HG03097 (cell line): ENCODE results near the gene MAGEE2.
"Not testable (repeated sequence)": the region's sequence is repeated elsewhere in the genome, so short reads cannot be mapped to it uniquely, and the experiment has no call there.

Experiments
- ATAC-seq: cut with Tn5 transposase; IDR thresholded peaks from one replicate; pipeline ENCODE4 v1.9.1; 2021; ENCODE audit not compliant: unreplicated experiment, low FRiP score

MAGEE2 gene

GRCh38 chrX:75784680-75785491 lies at the start of gene MAGEE2:
TSS of gene MAGEE2 (minus strand) at chrX:75785254. CDS start at chrX:75785051, 203 bp downstream.
- ATAC-seq: no peak

DNA sequence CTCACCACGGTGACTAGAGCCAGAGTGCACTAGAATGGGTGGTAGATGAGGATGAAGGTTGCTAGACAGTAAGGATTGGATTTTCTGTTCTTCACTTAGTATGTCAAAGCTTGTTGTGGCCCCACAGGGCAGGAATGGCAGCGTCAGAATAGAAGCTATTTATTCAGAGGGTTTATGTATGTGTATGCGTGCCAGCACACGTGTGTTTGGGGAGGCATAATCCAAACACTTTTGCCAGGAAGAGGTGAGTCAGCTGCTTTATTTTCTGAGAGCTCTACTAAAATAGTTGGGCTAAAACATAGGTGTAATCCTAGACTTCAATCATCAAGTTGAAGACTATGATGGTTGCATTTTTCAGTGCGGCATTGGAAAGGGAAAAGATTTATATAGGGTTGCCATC lies 1.2 kb upstream of the MAGEE2 start:
- ATAC-seq: no peak

DNA sequence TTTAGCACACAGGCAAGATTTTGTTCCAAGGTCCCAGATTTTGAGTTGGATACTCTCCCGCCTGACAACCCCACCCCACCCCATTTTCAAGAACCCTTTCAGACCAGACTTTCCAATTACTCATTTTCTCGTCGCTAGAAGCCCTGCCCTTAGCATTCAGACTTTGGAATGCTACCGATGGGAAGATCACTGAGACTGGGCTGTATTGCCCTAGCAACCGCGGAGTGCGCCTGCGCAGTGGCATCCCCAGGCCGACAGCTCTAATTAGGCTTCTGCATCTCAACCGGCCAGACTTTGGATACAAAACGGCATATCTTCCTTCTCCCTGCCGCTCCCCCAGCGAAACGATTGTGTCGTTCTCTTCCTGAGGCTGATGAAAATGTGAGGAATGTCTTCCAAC lies 3.4 kb downstream of the MAGEE2 start:
- no peak for ATAC-seq

GRCh38 chrX:75768063-75768462 lies 17.0 kb downstream of the MAGEE2 start:
- ATAC-seq: not testable (repeated sequence)

DNA sequence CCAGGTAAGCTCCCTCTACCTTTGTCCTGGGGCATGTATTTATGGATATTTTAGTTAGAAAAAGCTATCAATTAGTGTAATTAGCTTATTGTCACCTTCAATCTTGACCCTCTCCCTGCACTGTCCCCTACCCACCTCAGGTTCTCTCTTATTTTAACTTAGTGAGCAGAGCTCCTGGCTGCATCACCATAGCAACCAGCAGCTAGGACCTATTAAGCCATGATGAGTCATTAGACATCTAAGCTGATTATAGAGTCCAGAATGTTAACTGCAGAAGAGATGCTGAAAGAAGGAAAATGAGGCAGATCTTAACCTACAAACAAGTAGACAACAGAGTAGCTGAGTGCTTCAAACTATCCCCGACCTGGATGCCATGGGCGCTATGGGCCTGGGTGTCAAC lies 36.6 kb downstream of the MAGEE2 start:
- no peak for ATAC-seq

- ATAC-seq: no peak
Measured at GRCh38 chrX:75746891-75747639, 38.0 kb downstream of the MAGEE2 start.
